HepG2 (cell line): ENCODE measurements around the gene DOHH. TPM values are rescaled to one million over a fixed set of nuclear protein-coding genes. Genes with fewer than 3 reads are reported as not detected.

ENCODE experiments used
- GPN1 ChIP-seq: sonication (generic); formaldehyde crosslinking; IDR thresholded peaks from 2 replicates; pipeline ENCODE4 v1.5.1; 2020; ENCODE audit warnings: missing genetic modification reagents, borderline replicate concordance
- HMGXB3 ChIP-seq: sonication (generic); formaldehyde crosslinking; IDR thresholded peaks from 2 replicates; pipeline ENCODE4 v1.4.0; 2020; ENCODE audit warnings: missing genetic modification reagents, borderline replicate concordance
- HNRNPLL ChIP-seq: fragments of 200-400 bp; formaldehyde crosslinking; IDR thresholded peaks from 2 replicates; pipeline ENCODE4 v1.6.1; 2017; ENCODE audit warnings: mild to moderate bottlenecking, low read depth, low read length; ENCODE audit not compliant: poor library complexity, severe bottlenecking
- IKZF1 ChIP-seq: fragments of 450-650 bp; IDR thresholded peaks from 2 replicates; pipeline ENCODE4 v1.7.1; 2016
- KLF16 ChIP-seq, 2 experiments: sonication (generic) in 1 of 2; formaldehyde crosslinking in 1 of 2; IDR thresholded peaks; 2 replicates each; pipeline versions ENCODE4 v1.6.1 to v1.8.0; 2016 to 2023; ENCODE audit warnings: missing genetic modification reagents in 2 of 2, missing compliant biosample characterization in 1 of 2
- MIXL1 ChIP-seq: IDR thresholded peaks from 2 replicates; pipeline ENCODE4 v1.6.1; 2016
- PLRG1 ChIP-seq: fragments of 450-650 bp; conservative IDR thresholded peaks from 2 replicates; pipeline ENCODE4 v1.6.1; 2016
- RAD51 ChIP-seq: fragments of 450-650 bp; IDR thresholded peaks from 2 replicates; pipeline ENCODE4 v1.6.1; 2016; ENCODE audit warnings: borderline replicate concordance
- SALL2 ChIP-seq: sonication (generic); formaldehyde crosslinking; IDR thresholded peaks from 2 replicates; pipeline ENCODE4 v1.8.1; 2023; ENCODE audit warnings: mild to moderate bottlenecking, missing genetic modification reagents, inconsistent platforms
- ZNF274 ChIP-seq: sonication (generic); formaldehyde crosslinking; IDR thresholded peaks from 2 replicates; pipeline ENCODE4 v1.5.1; 2020; ENCODE audit warnings: mild to moderate bottlenecking, missing genetic modification reagents
- ZNF430 ChIP-seq: sonication (generic); formaldehyde crosslinking; IDR thresholded peaks from 2 replicates; pipeline ENCODE4 v1.9.0; 2021; ENCODE audit warnings: mild to moderate bottlenecking, missing genetic modification reagents
- ZNF550 ChIP-seq: sonication (generic); formaldehyde crosslinking; IDR thresholded peaks from 2 replicates; pipeline ENCODE4 v1.4.0; 2020; ENCODE audit warnings: mild to moderate bottlenecking, missing genetic modification reagents, borderline replicate concordance
- ZNF572 ChIP-seq: sonication (generic); formaldehyde crosslinking; IDR thresholded peaks from 2 replicates; pipeline ENCODE4 v1.5.1; 2020; ENCODE audit warnings: mild to moderate bottlenecking, missing genetic modification reagents
- ZNF605 ChIP-seq: sonication (generic); formaldehyde crosslinking; IDR thresholded peaks from 2 replicates; pipeline ENCODE4 v1.8.0; 2022; ENCODE audit warnings: mild to moderate bottlenecking, missing genetic modification reagents
- ZNF709 ChIP-seq: sonication (generic); formaldehyde crosslinking; IDR thresholded peaks from 2 replicates; pipeline ENCODE4 v1.5.0; 2020; ENCODE audit warnings: mild to moderate bottlenecking, missing genetic modification reagents
- ZNF850 ChIP-seq: sonication (generic); formaldehyde crosslinking; conservative IDR thresholded peaks from 2 replicates; pipeline ENCODE4 v1.9.0; 2021; ENCODE audit warnings: mild to moderate bottlenecking, missing genetic modification reagents
- polyA plus RNA-seq, 8 experiments: library from polyadenylated mRNA; depleted of rRNA in 3 of 8; stranded (reverse) in 7 of 8; unstranded in 1 of 8; fragments of >200 nt; fragmentation: Illumina TruSeq in 4 of 8; extraction: Trizol in 4 of 8; gene quantifications; 2 replicates each; pipeline versions ENCODE4 v1.2.1 to v1.2.3, GENCODE V29; 2011 to 2016; ENCODE audit warnings: low read depth in 4 of 8, missing spikeins in 1 of 8, mixed read lengths in 1 of 8; ENCODE audit not compliant: insufficient read depth in 1 of 8
- total RNA-seq, 5 experiments: library from RNA; depleted of rRNA; stranded (reverse); fragments of >200 nt; fragmentation: Illumina TruSeq; extraction: Trizol; gene quantifications; 2 replicates each; pipeline ENCODE4 v1.2.3, GENCODE V29; 2016; ENCODE audit warnings: low read depth in 1 of 5
- TF ChIP-seq, protein P1 (sequence below): sonication (generic); formaldehyde crosslinking; IDR thresholded peaks from 2 replicates; pipeline ENCODE4 v1.4.0; 2020; ENCODE audit warnings: mild to moderate bottlenecking, low read depth, missing genetic modification reagents
- TF ChIP-seq, protein P2 (sequence below): IDR thresholded peaks from 2 replicates; pipeline ENCODE4 v1.6.1; 2012; ENCODE audit warnings: inconsistent platforms
- TF ChIP-seq, protein P3 (sequence below): IDR thresholded peaks from 2 replicates; pipeline ENCODE4 v1.6.1; 2016; ENCODE audit warnings: low read depth, missing genetic modification reagents, missing compliant biosample characterization

DOHH gene
- total and polyA plus RNA-seq, 2 of the 13 experiments (the other 11 are each of a cell fraction or from before 2014, with no cell fraction given), result 3.5 to 13.7 TPM

- TF ChIP-seq, protein P1, sequence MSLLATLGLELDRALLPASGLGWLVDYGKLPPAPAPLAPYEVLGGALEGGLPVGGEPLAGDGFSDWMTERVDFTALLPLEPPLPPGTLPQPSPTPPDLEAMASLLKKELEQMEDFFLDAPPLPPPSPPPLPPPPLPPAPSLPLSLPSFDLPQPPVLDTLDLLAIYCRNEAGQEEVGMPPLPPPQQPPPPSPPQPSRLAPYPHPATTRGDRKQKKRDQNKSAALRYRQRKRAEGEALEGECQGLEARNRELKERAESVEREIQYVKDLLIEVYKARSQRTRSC, result no peak
- peak; percentile 60; the same call in 1 of the 2 replicates for TF ChIP-seq MIXL1 (CRISPR knock-in tag)
- TF ChIP-seq, protein P2, sequence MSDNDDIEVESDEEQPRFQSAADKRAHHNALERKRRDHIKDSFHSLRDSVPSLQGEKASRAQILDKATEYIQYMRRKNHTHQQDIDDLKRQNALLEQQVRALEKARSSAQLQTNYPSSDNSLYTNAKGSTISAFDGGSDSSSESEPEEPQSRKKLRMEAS, result peak; percentile 81
- peak; percentile 62; the same call in 1 of the 2 replicates for TF ChIP-seq ZNF605 (CRISPR knock-in tag)
- peak in 1 of 2 experiments; percentile 68; a peak in 2 of 4 replicates for TF ChIP-seq KLF16 (CRISPR knock-in tag; IDR thresholded peaks at IDR 0.05)
- peak; percentile 53; the same call in 1 of the 2 replicates for TF ChIP-seq ZNF430
- no peak for TF ChIP-seq ZNF550 (CRISPR knock-in tag)
- TF ChIP-seq PLRG1, result no peak
- peak; percentile 50 for TF ChIP-seq HNRNPLL
- TF ChIP-seq RAD51, result no peak
- no peak for TF ChIP-seq ZNF850
- peak; percentile 47; the same call in 1 of the 2 replicates for TF ChIP-seq SALL2
- peak; percentile 83; the same call in 1 of the 2 replicates for TF ChIP-seq HMGXB3 (CRISPR knock-in tag)
- TF ChIP-seq IKZF1, result no peak
- no peak for TF ChIP-seq ZNF572
- TF ChIP-seq GPN1 (CRISPR knock-in tag), result 0 out of 2 replicates have a peak, but pooled peaks have one; percentile 41
- TF ChIP-seq ZNF274 (CRISPR knock-in tag), result 0 out of 2 replicates have a peak, but pooled peaks have one; percentile 10
- TF ChIP-seq ZNF709 (CRISPR knock-in tag), result no peak; the same call in 1 of the 2 replicates
- TF ChIP-seq, protein P3, sequence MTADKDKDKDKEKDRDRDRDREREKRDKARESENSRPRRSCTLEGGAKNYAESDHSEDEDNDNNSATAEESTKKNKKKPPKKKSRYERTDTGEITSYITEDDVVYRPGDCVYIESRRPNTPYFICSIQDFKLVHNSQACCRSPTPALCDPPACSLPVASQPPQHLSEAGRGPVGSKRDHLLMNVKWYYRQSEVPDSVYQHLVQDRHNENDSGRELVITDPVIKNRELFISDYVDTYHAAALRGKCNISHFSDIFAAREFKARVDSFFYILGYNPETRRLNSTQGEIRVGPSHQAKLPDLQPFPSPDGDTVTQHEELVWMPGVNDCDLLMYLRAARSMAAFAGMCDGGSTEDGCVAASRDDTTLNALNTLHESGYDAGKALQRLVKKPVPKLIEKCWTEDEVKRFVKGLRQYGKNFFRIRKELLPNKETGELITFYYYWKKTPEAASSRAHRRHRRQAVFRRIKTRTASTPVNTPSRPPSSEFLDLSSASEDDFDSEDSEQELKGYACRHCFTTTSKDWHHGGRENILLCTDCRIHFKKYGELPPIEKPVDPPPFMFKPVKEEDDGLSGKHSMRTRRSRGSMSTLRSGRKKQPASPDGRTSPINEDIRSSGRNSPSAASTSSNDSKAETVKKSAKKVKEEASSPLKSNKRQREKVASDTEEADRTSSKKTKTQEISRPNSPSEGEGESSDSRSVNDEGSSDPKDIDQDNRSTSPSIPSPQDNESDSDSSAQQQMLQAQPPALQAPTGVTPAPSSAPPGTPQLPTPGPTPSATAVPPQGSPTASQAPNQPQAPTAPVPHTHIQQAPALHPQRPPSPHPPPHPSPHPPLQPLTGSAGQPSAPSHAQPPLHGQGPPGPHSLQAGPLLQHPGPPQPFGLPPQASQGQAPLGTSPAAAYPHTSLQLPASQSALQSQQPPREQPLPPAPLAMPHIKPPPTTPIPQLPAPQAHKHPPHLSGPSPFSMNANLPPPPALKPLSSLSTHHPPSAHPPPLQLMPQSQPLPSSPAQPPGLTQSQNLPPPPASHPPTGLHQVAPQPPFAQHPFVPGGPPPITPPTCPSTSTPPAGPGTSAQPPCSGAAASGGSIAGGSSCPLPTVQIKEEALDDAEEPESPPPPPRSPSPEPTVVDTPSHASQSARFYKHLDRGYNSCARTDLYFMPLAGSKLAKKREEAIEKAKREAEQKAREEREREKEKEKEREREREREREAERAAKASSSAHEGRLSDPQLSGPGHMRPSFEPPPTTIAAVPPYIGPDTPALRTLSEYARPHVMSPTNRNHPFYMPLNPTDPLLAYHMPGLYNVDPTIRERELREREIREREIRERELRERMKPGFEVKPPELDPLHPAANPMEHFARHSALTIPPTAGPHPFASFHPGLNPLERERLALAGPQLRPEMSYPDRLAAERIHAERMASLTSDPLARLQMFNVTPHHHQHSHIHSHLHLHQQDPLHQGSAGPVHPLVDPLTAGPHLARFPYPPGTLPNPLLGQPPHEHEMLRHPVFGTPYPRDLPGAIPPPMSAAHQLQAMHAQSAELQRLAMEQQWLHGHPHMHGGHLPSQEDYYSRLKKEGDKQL, result no peak
Observed at GRCh38 chr19:3505598-3506383, 5.3 kb upstream of the DOHH start, which contains the start of gene FZR1 (continued).
